OCI-LY3 (cell line): ENCODE data around the gene VASN.

Source experiments
- H2AFZ ChIP-seq: fragments of 200-600, 300-600 bp; shearing (Covaris generic); 2 replicates; pipeline ENCODE4 v1.6.0; 2014; ENCODE audit warnings: antibody characterized with exemption, low read depth, low read length
- H3K27ac ChIP-seq: fragments of 200-600, 300-600 bp; sonication (generic); 2 replicates; pipeline ENCODE4 v1.5.1; 2014; ENCODE audit warnings: mild to moderate bottlenecking, low read length, moderate library complexity, mixed read lengths
- H3K27me3 ChIP-seq: fragments of 200-600, 300-600 bp; sonication (generic); 2 replicates; pipeline ENCODE4 v1.6.1; 2014; ENCODE audit warnings: low read depth, low read length, mixed read lengths
- H3K36me3 ChIP-seq: fragments of 200-600, 300-600 bp; sonication (generic); replicated peaks from 2 replicates; pipeline ENCODE3; 2014; ENCODE audit warnings: low read depth, low read length, mixed read lengths
- H3K4me1 ChIP-seq: fragments of 300-600, 200-600 bp; sonication (generic); 2 replicates; pipeline ENCODE4 v1.6.1; 2014; ENCODE audit warnings: low read length, mixed read lengths
- H3K4me2 ChIP-seq: fragments of 200-600, 300-600 bp; sonication (generic); 2 replicates; pipeline ENCODE4 v1.6.1; 2014; ENCODE audit warnings: low read length, mixed read lengths
- H3K4me3 ChIP-seq: fragments of 300-600, 200-600 bp; sonication (generic); 2 replicates; pipeline ENCODE4 v1.5.1; 2014; ENCODE audit warnings: antibody characterized with exemption, mild to moderate bottlenecking, low read length, moderate library complexity
- H3K79me2 ChIP-seq: fragments of 300-600, 200-600 bp; shearing (Covaris generic); 2 replicates; pipeline ENCODE4 v1.6.1; 2014; ENCODE audit warnings: mild to moderate bottlenecking, low read length, mixed read lengths
- H3K9ac ChIP-seq: fragments of 300-600, 200-600 bp; shearing (Covaris generic); 2 replicates; pipeline ENCODE4 v1.6.0; 2014; ENCODE audit warnings: mild to moderate bottlenecking, low read length, moderate library complexity
- H3K9me3 ChIP-seq: fragments of 200-600, 300-600 bp; shearing (Covaris generic); 2 replicates; pipeline ENCODE4 v1.6.1; 2014; ENCODE audit warnings: low read length, mixed read lengths; ENCODE audit not compliant: insufficient read depth
- H4K20me1 ChIP-seq: fragments of 200-600, 300-600 bp; sonication (generic); 2 replicates; pipeline ENCODE4 v1.6.1; 2016; ENCODE audit warnings: low read length, mixed read lengths; ENCODE audit not compliant: insufficient read depth
- CTCF ChIP-seq: fragments of 200-600, 300-600 bp; sonication (generic); IDR thresholded peaks from 2 replicates; pipeline ENCODE4 v1.5.1; 2014; ENCODE audit warnings: antibody characterized with exemption, low read length, low read depth
- EZH2phosphoT487 ChIP-seq: fragments of 200-600 bp; shearing (Covaris generic); IDR thresholded peaks from 2 replicates; pipeline ENCODE4 v1.6.1; 2018; ENCODE audit warnings: antibody characterized with exemption, mixed run types, low read depth

Gene VASN

GRCh38 chr16:4395055-4395726 lies 23.5 kb downstream of the VASN start:
- Histone ChIP-seq H3K9ac (no peak overlapping the region), H3K9me3 (no peaks in the 10 kb centered on the region), H4K20me1 (no peaks in the 10 kb centered on the region), H3K4me1 (peaks cover 7% of the 10 kb centered on the region), H2AFZ (no peak overlapping the region), H3K36me3 (peaks cover 3% of the 10 kb centered on the region), H3K79me2 (no peaks in the 10 kb centered on the region), H3K27me3 (no peaks in the 10 kb centered on the region), H3K4me2 (no peak overlapping the region), H3K4me3 (no peak overlapping the region), H3K27ac (no peak overlapping the region)
- no peak for TF ChIP-seq CTCF
- no peak for TF ChIP-seq EZH2phosphoT487

GRCh38 chr16:4399001-4399730 lies 27.5 kb downstream of the VASN start:
- no peak overlapping the region for H2AFZ ChIP-seq
- no peak overlapping the region for H3K9ac ChIP-seq
- no peaks in the 10 kb centered on the region for H3K9me3 ChIP-seq
- H3K79me2 ChIP-seq, result no peaks in the 10 kb centered on the region
- no peak overlapping the region for H3K4me3 ChIP-seq
- no peak overlapping the region for H3K27ac ChIP-seq
- peaks cover 7% of the 10 kb centered on the region for H3K4me1 ChIP-seq
- H3K27me3 ChIP-seq, result no peaks in the 10 kb centered on the region
- H3K4me2 ChIP-seq, result no peak overlapping the region
- H4K20me1 ChIP-seq, result 0 out of 2 replicates have a peak, but pooled peaks cover 7% of the 10 kb centered on the region
- TF ChIP-seq EZH2phosphoT487 (no peak), CTCF (no peak)
- peaks cover 3% of the 10 kb centered on the region for H3K36me3 ChIP-seq

DNA sequence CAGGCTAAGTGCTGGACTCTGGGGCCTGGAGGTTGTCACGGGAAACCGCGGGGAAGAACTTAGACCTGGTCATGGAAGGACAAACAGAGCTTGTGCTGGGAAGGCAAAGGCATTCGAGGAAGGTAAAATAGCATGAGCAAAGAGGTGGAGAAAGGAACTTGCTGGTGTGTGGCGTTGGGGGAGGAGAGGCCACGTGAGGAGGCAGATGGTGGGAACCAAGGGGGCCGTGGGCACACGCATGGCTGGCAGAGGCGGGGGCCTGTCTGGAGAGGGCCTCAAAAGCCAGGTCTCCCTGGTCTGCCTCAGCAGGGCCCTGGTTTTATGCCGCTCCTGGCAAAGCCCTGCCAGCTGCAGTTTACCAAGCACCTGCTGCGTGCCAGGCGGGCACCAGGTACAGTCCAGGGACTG lies 29.4 kb downstream of the VASN start:
- Histone ChIP-seq H2AFZ (no peak overlapping the region), H3K4me2 (no peak overlapping the region), H3K4me3 (no peak overlapping the region), H3K9me3 (no peaks in the 10 kb centered on the region), H3K27me3 (no peaks in the 10 kb centered on the region), H4K20me1 (peaks cover 11% of the 10 kb centered on the region; the same call in 1 of the 2 replicates), H3K36me3 (peaks cover 3% of the 10 kb centered on the region), H3K9ac (no peak overlapping the region), H3K79me2 (no peaks in the 10 kb centered on the region), H3K4me1 (peaks cover 7% of the 10 kb centered on the region), H3K27ac (no peak overlapping the region)
- TF ChIP-seq CTCF (no peak), EZH2phosphoT487 (no peak)

- Histone ChIP-seq H4K20me1 (peaks cover 11% of the 10 kb centered on the region; the same call in 1 of the 2 replicates), H3K9ac (no peak overlapping the region), H3K27me3 (no peaks in the 10 kb centered on the region), H3K4me1 (peaks cover 7% of the 10 kb centered on the region), H3K4me3 (no peak overlapping the region), H3K79me2 (no peaks in the 10 kb centered on the region), H3K36me3 (peaks cover 3% of the 10 kb centered on the region), H3K9me3 (no peaks in the 10 kb centered on the region), H2AFZ (no peak overlapping the region), H3K27ac (no peak overlapping the region), H3K4me2 (no peak overlapping the region)
- TF ChIP-seq CTCF (no peak), EZH2phosphoT487 (no peak)
Measured at GRCh38 chr16:4401510-4401909, 29.9 kb downstream of the VASN start.
